GM12892 (cell line): ENCODE data around the gene FGF3.

Source experiments
- POLR2A ChIP-seq: IDR thresholded peaks from 2 replicates; pipeline ENCODE4 v1.6.1; 2011; ENCODE audit warnings: low read depth, low read length, control low read depth
- POLR2AphosphoS5 ChIP-seq: IDR thresholded peaks from 2 replicates; pipeline ENCODE4 v1.6.1; 2011; ENCODE audit warnings: low read depth, low read length, control low read depth

GRCh38 chr11:69862797-69863543, 43.8 kb upstream of the FGF3 start:
- no peak for TF ChIP-seq POLR2AphosphoS5
- TF ChIP-seq POLR2A = no peak
